ENCODE data around the gene GCNT2.

GRCh38 chr6:10655508-10656055 lies 134.4 kb downstream of the GCNT2 start:
- no peak for TF ChIP-seq CTCF (IDR thresholded peaks at IDR 0.05; ENCODE audit: borderline replicate concordance, extremely low read depth, low read length, poor library complexity, severe bottlenecking)
- no peak for TF ChIP-seq EZH2 (IDR thresholded peaks at IDR 0.05; ENCODE audit: borderline replicate concordance, low read depth, low read length, severe bottlenecking)

Measured in DND-41 (cell line).